GM21515 (cell line): ENCODE data around the gene TYROBP.
"Not testable (repeated sequence)": the region's sequence is repeated elsewhere in the genome, so short reads cannot be mapped to it uniquely, and the experiment has no call there.

Source experiments
- ATAC-seq: cut with Tn5 transposase; IDR thresholded peaks from one replicate; pipeline ENCODE4 v1.9.1; 2021; ENCODE audit not compliant: unreplicated experiment

The TYROBP gene

DNA sequence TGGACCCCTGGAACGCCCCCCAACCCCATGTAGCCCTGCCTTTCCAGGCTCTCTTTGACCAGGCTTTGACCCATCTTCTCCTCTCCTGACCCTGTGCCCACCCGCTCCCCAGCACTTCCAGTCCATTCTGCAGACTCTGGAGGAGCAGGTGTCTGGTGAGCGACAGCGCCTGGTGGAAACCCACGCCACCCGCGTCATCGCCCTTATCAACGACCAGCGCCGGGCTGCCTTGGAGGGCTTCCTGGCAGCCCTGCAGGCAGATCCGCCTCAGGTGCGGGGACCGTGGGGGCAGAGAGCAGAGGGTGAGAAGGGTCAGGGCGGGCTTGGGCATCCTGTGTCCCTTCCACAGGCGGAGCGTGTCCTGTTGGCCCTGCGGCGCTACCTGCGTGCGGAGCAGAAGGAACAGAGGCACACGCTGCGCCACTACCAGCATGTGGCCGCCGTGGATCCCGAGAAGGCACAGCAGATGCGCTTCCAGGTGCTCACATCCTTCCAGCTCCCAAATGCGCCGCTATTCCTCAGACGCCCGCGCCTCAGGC, 33.6 kb downstream of the TYROBP start:
- no peak for ATAC-seq

DNA sequence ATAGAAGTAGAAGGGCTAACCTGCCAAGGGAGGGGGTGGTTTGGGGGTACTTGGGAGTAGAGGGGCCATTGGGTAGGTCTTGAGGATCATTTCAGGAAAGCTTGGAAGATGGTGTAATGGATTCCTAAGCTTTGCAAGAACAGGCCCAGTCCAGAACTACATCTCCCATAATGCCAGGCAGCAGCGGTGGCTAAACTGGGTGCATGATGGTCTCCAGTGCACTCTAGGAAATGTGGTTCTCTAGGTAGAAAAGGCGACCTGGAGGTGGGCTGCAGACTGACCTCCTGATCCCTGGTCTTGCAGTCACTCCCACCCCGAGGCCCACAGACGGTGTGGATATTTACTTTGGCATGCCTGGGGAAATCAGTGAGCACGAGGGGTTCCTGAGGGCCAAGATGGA, 35.9 kb downstream of the TYROBP start:
- ATAC-seq: no peak

DNA sequence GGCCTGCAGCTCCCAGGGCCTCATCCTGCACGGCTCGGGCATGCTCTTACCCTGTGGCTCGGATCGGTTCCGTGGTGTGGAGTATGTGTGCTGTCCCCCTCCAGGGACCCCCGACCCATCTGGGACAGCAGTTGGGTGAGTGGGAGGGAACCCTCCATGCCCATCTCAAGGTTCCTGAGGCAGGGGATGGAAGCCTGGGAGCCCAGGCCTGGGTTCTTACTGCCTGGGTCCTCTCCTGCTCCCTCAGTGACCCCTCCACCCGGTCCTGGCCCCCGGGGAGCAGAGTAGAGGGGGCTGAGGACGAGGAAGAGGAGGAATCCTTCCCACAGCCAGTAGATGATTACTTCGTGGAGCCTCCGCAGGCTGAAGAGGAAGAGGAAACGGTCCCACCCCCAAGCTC, 36.5 kb downstream of the TYROBP start:
- ATAC-seq: no peak

DNA sequence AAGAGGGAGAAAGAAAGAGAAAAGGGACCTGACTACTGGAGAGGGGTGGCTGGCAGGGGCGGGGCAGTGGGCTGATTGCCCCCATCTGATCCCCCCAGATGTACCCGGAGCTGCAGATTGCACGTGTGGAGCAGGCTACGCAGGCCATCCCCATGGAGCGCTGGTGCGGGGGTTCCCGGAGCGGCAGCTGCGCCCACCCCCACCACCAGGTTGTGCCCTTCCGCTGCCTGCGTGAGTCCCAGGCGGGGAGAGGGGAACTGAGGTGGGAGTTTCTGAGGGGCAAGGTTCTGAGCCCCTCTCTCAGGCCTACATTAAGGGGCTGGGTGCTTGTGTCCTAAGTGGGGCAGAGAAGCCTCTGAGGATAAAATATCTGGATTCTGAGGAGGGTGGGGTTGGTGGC, 37.3 kb downstream of the TYROBP start:
- ATAC-seq: no peak

DNA sequence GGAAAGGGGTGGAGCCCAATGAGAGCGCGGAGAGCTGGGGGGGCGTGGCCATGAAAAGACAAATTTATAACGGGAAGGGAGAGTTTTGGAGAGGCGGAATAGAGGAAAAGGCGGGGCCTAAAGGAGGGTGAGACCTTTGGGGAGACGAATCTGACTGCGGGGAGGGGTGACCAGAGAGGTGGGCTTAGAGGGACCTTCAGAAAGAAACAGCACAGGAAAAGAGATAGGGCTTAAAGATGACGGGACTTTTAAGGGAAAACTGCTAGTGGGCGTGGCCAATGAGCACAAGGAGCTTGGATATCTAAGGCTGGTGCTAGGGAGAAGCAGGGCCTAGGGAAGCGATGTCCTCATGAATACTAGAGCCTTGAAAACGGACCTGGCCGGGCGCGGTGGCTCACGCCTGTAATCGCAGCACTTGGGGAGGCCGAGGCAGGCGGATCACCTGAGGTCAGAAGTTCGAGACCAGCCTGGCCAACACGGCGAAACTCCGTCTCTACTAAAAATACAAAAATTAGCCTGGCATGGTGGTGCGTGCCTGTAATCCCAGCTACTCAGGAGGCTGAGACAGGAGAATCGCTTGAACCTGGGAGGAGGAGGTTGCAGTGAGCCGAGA, 37.9 kb downstream of the TYROBP start:
- not testable (repeated sequence) for ATAC-seq

DNA sequence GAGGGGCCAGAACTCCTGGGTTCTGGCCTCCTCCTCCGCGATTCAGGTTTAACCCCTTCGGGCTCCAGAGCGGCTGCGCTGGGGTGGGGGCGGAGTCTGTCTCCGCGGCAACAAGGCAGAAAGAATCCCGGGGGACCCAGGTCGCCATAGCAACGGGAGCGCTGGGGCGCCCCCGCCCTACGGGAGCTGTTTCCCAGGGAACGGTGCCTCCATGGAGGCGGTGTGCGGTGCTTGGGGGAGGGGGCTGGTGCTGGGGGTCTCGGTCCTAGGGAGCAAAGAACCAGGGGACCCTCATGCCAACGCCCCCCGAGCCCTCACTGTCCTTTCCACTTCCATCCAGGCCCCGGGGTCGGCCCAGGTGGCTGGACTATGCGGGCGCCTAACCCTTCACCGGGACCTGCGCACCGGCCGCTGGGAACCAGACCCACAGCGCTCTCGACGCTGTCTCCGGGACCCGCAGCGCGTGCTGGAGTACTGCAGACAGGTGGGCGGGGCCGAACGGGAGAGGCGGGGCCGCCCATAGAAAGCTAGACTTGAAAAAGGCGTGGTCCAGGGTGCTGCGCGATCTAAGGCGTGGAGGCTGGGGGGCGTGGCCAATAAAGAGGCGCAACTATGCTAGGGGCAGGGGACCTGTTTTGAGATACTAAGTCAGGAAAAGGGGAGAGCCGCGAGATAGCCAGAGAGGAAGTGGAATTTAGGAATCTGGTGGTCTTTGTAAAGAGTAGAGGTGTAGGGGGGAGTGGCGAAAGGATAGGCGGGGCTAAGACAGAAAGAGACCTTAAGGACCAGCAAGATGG, 38.6 kb downstream of the TYROBP start:
- ATAC-seq: peak; percentile 49

DNA sequence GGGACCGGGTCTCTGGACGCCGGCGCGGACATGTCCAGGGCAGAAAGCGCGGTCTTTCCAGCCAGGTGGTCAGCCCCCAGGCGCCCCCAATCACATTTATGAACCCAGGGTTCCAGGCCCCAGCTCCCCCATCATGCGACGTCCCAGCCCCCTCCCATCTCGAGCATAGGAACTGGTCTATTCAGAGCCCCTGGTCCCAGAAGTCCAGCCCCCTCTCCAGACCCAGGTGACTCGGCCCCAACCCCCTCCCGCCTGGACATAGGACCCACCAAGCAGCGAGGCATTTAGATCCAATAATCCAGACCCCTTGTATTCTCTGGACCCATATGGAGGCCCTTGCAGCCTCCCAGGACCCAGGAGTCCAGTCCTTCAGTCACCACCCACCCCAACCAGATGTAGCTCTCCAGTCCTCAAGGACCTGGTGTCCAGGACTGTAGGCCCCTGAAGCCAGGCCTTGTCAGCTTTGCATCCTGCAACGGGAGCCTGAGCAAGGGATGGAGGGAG, 39.2 kb downstream of the TYROBP start:
- no peak for ATAC-seq

DNA sequence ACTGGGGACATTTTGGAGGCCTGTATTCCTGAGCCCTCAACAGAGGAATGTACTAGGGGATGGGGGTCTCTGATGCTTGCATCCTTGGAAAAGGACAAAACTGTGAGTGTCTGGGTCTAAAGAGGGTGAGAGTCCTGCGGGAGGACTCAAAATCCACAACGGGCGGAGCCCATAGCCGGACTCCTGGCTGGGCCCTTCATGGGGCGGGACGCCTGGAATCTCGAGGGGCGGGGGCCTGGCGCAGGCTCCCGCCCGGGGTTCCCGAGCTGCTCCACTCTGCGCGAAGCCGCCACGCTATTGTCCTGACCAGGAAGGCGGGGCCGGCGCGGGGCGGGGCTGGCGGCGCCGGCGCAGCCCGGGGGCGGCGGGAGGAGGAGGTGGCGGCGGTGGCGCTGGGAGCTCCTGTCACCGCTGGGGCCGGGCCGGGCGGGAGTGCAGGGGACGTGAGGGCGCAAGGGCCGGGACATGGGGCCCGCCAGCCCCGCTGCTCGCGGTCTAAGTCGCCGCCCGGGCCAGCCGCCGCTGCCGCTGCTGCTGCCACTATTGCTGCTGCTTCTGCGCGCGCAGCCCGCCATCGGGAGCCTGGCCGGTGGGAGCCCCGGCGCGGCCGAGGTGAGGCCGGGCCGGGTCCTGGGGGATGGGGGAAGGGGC, 39.8 kb downstream of the TYROBP start, which contains the start of gene APLP1:
Gene APLP1, plus strand, starts transcription at position 403 of the 651 bp plus-strand sequence. Its CDS starts 63 bp downstream, at position 466.
- no peak for ATAC-seq

DNA sequence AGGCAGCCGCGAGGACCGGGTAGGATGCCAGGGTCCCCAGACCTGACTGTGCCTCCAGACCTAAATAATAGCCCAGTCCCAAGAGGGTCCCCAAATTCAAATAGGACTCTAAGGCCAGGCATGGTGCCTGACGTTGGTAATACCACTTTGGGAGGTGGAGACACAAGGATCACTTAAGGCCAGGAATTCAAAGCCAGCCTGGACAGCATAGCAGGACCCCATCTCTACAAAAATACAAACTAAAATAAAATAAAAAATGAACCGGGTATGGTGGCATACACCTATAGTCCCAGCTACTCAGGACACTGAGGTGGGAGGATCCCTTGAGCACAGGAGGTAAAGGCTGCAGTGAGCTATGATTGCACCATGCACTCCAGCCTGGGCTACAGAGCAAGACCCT, 45.1 kb downstream of the TYROBP start:
- no peak for ATAC-seq

DNA sequence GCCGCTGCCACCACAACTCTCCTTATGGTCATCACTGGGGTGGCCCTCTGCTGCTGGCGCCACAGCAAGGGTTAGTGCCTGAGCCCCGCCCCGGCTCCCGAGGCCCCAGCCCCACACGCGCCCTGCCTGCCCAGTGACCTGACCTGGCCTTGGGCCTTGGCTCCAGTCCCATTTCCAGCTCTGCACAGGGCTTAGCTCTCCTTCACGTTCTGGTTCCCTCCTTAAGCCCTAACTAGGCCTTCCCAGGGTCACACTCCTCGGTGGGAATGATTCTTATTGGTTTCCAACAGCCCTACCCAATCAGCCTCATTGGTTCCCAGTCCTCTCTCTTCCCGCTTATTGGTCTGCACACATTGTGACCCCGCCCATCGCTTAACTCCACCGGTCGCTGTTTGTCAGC, 45.6 kb downstream of the TYROBP start:
- ATAC-seq: no peak

DNA sequence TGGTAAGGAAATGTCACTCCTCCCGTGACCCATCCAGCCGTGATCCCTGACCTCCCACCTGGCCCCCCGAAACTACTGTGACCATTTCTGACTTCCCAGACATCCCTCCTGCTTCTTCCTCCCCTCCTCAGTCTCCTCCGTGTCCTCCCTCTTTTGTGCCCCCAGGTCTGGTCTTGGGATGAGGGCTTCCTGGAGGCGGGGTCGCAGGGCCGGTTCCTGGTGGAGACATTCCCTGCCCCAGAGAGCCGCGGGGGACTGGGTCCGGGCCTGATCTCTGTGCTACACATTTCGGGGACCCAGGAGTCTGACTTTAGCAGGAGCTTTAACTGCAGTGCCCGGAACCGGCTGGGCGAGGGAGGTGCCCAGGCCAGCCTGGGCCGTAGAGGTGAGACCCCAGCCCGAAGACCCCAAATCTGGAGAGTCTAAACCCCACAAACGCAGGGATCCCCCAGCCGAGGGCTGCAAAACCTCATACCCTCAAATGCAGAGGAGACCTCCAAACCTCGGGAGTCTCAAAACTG, 46.4 kb downstream of the TYROBP start:
- no peak for ATAC-seq

DNA sequence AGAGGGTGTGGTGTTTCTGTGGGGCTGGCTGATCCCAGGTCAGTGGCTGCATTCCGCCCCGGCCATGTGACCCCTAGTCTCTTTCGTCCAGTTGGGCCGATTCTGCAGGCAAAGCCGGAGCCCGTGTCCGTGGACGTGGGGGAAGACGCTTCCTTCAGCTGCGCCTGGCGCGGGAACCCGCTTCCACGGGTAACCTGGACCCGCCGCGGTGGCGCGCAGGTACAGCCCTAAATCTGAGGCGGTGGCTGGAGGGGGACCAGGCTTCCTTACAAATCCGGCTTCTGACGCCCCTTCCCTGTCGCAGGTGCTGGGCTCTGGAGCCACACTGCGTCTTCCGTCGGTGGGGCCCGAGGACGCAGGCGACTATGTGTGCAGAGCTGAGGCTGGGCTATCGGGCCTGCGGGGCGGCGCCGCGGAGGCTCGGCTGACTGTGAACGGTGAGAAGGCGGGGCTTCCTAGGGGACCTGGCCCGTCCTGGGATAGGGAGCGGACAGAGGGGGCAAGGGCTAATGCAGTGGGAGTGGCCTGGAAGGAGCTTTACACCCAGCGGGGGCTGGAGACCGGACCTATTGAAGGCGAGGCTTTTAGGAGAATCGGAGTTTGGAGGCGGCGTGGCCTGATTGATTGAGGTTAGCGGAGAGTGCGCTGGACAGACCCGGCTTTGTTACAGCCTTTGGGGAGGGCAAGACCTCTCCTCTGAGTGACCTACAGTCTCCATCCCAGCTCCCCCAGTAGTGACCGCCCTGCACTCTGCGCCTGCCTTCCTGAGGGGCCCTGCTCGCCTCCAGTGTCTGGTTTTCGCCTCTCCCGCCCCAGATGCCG, 47.1 kb downstream of the TYROBP start:
- ATAC-seq: no peak

DNA sequence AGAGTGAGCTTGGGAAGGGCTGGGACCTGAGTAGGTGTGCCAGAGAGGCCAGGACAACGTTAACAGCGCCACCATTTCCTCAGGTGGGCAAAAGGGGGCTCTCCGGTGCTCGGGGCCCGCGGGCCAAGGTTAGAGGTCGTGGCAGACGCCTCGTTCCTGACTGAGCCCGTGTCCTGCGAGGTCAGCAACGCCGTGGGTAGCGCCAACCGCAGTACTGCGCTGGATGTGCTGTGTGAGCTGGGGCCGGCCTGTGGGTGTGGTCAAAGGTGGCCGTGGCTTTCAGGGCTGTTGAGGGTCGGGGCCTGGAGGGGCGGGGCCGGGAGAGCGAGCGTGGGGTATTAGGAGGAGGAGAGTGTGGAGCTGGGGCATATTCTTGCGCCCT, 47.7 kb downstream of the TYROBP start:
- no peak for ATAC-seq

DNA sequence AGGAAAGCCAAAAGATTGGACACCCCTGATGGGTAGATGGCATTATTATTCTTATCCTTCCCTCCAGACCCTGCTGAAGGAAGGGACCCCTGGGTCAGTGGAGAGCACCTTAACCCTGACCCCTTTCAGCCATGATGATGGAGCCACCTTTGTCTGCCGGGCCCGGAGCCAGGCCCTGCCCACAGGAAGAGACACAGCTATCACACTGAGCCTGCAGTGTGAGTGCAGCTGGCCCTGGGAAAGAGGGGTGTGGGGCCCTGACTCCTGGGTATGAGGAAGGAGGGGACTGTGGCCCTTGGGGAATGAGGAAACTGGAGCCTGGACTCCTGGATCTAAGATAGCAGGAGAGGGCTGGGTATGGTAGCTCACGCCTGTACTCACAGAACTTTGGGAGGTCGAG, 48.7 kb downstream of the TYROBP start:
- ATAC-seq: no peak

DNA sequence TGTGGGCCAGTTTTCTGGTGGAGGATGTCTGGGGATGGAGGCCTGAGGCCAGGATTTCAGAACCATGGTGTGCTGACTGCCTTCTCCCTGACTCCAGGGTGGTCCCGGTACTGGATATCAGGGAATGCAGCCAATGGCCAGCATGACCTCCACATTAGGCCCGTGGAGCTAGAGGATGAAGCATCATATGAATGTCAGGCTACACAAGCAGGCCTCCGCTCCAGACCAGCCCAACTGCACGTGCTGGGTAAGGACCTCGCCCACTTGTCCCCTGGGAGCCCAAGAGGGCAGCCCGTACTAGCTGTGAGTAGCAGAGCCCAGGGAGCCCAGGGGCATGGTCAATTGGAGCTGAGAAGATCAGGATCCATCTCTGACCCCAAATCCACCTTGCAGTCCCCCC, 49.8 kb downstream of the TYROBP start:
- ATAC-seq: no peak

DNA sequence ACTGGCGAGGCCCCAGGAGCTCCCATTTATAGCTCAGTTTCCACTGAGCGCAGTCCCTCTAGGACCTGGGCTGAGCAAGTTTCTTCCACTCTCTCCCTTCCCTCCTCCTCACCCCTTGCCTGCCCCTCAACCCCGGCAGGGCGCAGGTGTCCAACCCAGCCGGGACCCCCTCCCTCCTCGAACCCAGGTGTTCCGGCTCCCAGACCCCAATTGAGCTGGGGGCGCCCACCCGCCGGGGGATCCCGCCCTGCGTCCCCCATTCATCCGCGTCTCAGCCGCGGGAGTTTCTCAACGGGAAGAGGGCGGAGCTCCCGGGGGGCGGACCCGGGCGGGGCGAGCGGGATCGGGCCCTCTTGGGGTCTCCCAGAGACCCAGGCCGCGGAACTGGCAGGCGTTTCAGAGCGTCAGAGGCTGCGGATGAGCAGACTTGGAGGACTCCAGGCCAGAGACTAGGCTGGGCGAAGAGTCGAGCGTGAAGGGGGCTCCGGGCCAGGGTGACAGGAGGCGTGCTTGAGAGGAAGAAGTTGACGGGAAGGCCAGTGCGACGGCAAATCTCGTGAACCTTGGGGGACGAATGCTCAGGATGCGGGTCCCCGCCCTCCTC, 51.4 kb downstream of the TYROBP start, which contains the start of gene KIRREL2:
Gene KIRREL2, plus strand, starts transcription at position 366 of the 604 bp plus-strand sequence. Its CDS starts 209 bp downstream, at position 575.
- no peak for ATAC-seq
